HepG2 (cell line): ENCODE measurements around the gene SMKR1. TPM values are rescaled to one million over a fixed set of nuclear protein-coding genes. Genes with fewer than 3 reads are reported as not detected.

Experiments
- CAMTA2 ChIP-seq: sonication (generic); formaldehyde crosslinking; IDR thresholded peaks from 2 replicates; pipeline ENCODE4 v1.4.0; 2020; ENCODE audit warnings: mild to moderate bottlenecking, missing genetic modification reagents, borderline replicate concordance
- CTCF ChIP-seq: sonication (generic); formaldehyde crosslinking; IDR thresholded peaks from 2 replicates; pipeline ENCODE4 v1.5.0; 2020; ENCODE audit warnings: mild to moderate bottlenecking, missing genetic modification reagents, moderate library complexity
- FOSL2 ChIP-seq: sonication (generic); formaldehyde crosslinking; IDR thresholded peaks from 2 replicates; pipeline ENCODE4 v1.4.0; 2020; ENCODE audit warnings: missing genetic modification reagents
- GATAD1 ChIP-seq: IDR thresholded peaks from 2 replicates; pipeline ENCODE4 v1.6.1; 2016; ENCODE audit warnings: missing genetic modification reagents, missing compliant biosample characterization
- HNRNPL ChIP-seq: fragments of 200-400 bp; formaldehyde crosslinking; IDR thresholded peaks from 2 replicates; pipeline ENCODE4 v1.6.1; 2017; ENCODE audit warnings: mild to moderate bottlenecking, low read depth, low read length
- MYC ChIP-seq: sonication (generic); formaldehyde crosslinking; IDR thresholded peaks from 2 replicates; pipeline ENCODE4 v1.9.0; 2021; ENCODE audit warnings: missing genetic modification reagents, borderline replicate concordance
- PAF1 ChIP-seq: IDR thresholded peaks from 2 replicates; pipeline ENCODE4 v1.6.1; 2016; ENCODE audit warnings: missing genetic modification reagents, missing compliant biosample characterization
- PRDM15 ChIP-seq: sonication (generic); formaldehyde crosslinking; IDR thresholded peaks from 2 replicates; pipeline ENCODE4 v1.4.0; 2020; ENCODE audit warnings: missing genetic modification reagents
- RXRA ChIP-seq: sonication (generic); formaldehyde crosslinking; IDR thresholded peaks from 2 replicates; pipeline ENCODE4 v1.5.1; 2020; ENCODE audit warnings: missing genetic modification reagents
- ZNF10 ChIP-seq: sonication (generic); formaldehyde crosslinking; IDR thresholded peaks from 2 replicates; pipeline ENCODE4 v1.4.0; 2020; ENCODE audit warnings: mild to moderate bottlenecking, low read depth, missing genetic modification reagents, borderline replicate concordance
- ZNF207 ChIP-seq: fragments of 450-650 bp; IDR thresholded peaks from 2 replicates; pipeline ENCODE4 v1.6.1; 2016; ENCODE audit warnings: antibody characterized with exemption, borderline replicate concordance
- ZNF777 ChIP-seq: sonication (generic); formaldehyde crosslinking; IDR thresholded peaks from 2 replicates; pipeline ENCODE4 v1.4.0; 2020; ENCODE audit warnings: missing genetic modification reagents
- ZNF800 ChIP-seq: sonication (generic); formaldehyde crosslinking; IDR thresholded peaks from 2 replicates; pipeline ENCODE4 v1.4.0; 2020; ENCODE audit warnings: missing genetic modification reagents
- ZSCAN12 ChIP-seq: sonication (generic); formaldehyde crosslinking; IDR thresholded peaks from 2 replicates; pipeline ENCODE4 v1.9.0; 2021; ENCODE audit warnings: mild to moderate bottlenecking, missing genetic modification reagents
- polyA plus RNA-seq, 8 experiments: library from polyadenylated mRNA; depleted of rRNA in 3 of 8; stranded (reverse) in 7 of 8; unstranded in 1 of 8; fragments of >200 nt; fragmentation: Illumina TruSeq in 4 of 8; extraction: Trizol in 4 of 8; gene quantifications; 2 replicates each; pipeline versions ENCODE4 v1.2.1 to v1.2.3, GENCODE V29; 2011 to 2016; ENCODE audit warnings: low read depth in 4 of 8, missing spikeins in 1 of 8, mixed read lengths in 1 of 8; ENCODE audit not compliant: insufficient read depth in 1 of 8
- total RNA-seq, 5 experiments: library from RNA; depleted of rRNA; stranded (reverse); fragments of >200 nt; fragmentation: Illumina TruSeq; extraction: Trizol; gene quantifications; 2 replicates each; pipeline ENCODE4 v1.2.3, GENCODE V29; 2016; ENCODE audit warnings: low read depth in 1 of 5
- TF ChIP-seq, protein P1 (sequence below): sonication (generic); formaldehyde crosslinking; IDR thresholded peaks from 2 replicates; pipeline ENCODE4 v1.5.0; 2020; ENCODE audit warnings: mild to moderate bottlenecking, missing genetic modification reagents, borderline replicate concordance

SMKR1 gene
- total and polyA plus RNA-seq, 2 of the 13 experiments (the other 11 are each of a cell fraction or from before 2014, with no cell fraction given), result 0.07 TPM; not detected in 1

DNA sequence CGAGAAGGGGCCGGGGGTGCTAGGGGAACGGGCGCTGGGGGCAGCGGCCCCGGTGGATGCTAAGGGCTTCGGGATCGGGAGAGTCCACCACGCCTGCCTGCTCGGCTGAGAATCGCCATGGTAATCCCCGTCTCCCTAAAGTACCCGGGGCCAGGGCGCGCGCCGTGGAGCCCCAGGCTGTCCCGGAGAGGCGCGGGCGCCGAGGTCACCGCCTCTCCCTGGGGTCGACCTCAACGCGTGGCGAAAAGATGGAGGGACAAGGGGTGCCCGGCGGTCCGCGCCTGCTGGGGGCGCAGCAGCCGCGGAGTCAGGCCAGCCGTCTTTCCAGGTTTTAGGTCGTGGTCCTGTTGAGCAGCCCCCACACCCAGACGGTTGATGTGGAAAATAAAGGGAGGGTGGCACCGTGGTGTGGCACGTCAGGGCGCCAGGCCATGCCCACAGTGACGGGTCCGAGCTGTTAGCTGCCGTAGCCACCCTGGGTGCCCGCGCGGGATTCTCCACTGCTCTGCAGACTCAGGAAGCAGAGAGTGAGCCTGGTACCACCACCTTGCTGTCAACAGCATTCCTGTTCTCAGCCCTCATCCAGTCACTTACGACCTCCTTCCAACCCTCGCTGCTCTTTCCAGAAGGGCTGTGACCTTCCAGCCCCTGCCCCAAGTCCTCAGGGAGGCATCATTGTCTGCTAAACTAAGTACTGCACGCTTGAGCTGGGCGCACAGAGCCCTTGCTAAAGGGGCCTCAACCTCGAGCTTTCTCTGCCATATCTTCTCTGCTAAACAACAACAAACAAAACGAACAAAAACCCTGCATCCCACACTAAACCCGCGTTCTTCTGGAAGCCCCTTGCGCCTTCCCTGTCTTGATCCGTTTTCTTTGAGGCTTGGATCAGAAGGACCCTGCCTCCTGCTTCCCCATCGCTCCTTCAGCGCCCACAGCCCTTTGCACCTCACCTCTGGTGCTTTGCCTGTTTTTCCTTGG lies 666 bp downstream of the SMKR1 start (continued):
- peak; percentile 26; the same call in 1 of the 2 replicates for TF ChIP-seq CTCF
- 0 out of 2 replicates have a peak, but pooled peaks have one; percentile 73 for TF ChIP-seq ZNF800 (CRISPR knock-in tag)
- TF ChIP-seq ZSCAN12, result no peak
- TF ChIP-seq HNRNPL, result 0 out of 2 replicates have a peak, but pooled peaks have one; percentile 62
- no peak for TF ChIP-seq FOSL2 (CRISPR knock-in tag)
- no peak for TF ChIP-seq PAF1
- TF ChIP-seq CAMTA2, result peak; percentile 36; the same call in 1 of the 2 replicates
- TF ChIP-seq RXRA (CRISPR knock-in tag), result 0 out of 2 replicates have a peak, but pooled peaks have one; percentile 15
- no peak for TF ChIP-seq ZNF10
- 0 out of 2 replicates have a peak, but pooled peaks have one; percentile 11 for TF ChIP-seq MYC (CRISPR knock-in tag)
- TF ChIP-seq, protein P1, sequence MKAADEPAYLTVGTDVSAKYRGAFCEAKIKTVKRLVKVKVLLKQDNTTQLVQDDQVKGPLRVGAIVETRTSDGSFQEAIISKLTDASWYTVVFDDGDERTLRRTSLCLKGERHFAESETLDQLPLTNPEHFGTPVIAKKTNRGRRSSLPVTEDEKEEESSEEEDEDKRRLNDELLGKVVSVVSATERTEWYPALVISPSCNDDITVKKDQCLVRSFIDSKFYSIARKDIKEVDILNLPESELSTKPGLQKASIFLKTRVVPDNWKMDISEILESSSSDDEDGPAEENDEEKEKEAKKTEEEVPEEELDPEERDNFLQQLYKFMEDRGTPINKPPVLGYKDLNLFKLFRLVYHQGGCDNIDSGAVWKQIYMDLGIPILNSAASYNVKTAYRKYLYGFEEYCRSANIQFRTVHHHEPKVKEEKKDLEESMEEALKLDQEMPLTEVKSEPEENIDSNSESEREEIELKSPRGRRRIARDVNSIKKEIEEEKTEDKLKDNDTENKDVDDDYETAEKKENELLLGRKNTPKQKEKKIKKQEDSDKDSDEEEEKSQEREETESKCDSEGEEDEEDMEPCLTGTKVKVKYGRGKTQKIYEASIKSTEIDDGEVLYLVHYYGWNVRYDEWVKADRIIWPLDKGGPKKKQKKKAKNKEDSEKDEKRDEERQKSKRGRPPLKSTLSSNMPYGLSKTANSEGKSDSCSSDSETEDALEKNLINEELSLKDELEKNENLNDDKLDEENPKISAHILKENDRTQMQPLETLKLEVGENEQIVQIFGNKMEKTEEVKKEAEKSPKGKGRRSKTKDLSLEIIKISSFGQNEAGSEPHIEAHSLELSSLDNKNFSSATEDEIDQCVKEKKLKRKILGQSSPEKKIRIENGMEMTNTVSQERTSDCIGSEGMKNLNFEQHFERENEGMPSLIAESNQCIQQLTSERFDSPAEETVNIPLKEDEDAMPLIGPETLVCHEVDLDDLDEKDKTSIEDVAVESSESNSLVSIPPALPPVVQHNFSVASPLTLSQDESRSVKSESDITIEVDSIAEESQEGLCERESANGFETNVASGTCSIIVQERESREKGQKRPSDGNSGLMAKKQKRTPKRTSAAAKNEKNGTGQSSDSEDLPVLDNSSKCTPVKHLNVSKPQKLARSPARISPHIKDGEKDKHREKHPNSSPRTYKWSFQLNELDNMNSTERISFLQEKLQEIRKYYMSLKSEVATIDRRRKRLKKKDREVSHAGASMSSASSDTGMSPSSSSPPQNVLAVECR, result 0 out of 2 replicates have a peak, but pooled peaks have one; percentile 1
- TF ChIP-seq PRDM15 (CRISPR knock-in tag), result no peak
- no peak for TF ChIP-seq GATAD1 (CRISPR knock-in tag)
- TF ChIP-seq ZNF777 (CRISPR knock-in tag), result 0 out of 2 replicates have a peak, but pooled peaks have one; percentile 11
- no peak for TF ChIP-seq ZNF207
